GM18502 (cell line): ENCODE measurements around the gene LAGE3.

Source experiments
- ATAC-seq: cut with Tn5 transposase; IDR thresholded peaks from one replicate; pipeline ENCODE4 v1.9.1; 2021; ENCODE audit warnings: mild to moderate bottlenecking; ENCODE audit not compliant: unreplicated experiment, poor library complexity

Gene LAGE3, protein sequence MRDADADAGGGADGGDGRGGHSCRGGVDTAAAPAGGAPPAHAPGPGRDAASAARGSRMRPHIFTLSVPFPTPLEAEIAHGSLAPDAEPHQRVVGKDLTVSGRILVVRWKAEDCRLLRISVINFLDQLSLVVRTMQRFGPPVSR

DNA sequence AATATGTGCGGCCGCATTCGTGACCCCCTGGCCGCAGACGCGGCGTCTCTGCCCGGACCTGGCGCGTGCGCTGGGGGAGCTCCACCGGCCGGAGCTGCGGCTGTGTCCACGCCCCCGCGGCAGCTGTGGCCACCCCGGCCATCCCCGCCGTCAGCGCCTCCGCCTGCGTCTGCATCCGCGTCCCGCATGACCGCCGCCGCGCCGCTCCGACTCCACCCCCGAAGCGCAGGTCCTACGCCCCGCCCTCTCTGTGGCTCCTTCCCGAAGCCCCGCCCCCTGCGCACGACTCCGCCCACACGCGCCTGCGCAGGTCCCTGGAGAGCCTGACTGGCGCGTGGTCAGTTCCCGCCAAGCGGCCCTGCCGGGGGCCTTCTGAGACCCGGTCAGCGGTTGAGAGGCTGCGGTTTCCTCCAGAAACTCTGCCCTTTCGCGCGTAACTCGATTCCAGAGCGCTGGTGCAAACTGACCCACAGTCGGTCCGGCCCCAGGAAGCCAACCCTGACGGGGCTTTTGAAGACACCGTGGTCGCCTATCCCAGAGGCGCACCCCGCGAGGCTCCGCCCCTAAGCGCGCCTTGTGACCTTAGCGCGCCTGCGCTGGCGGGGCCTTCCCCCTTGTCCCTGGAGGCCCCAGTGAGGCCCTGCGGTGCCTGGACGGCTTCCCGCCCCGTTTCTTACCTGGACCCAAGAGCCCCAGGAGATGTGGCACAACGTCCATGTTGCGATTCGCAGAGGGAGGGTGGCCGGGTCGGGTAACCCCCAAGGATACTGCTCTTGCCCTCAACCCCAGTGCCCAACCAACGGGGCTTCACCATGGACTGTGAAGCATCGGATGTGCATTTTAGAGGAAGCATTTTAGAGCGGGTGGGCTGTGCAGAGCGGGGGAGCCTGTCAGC is at the start of gene LAGE3:
TSS of gene LAGE3 (minus strand) at position 554 of the 895 bp plus-strand sequence. CDS start at position 188, 366 bp downstream.
- peak; percentile 80 for ATAC-seq

DNA sequence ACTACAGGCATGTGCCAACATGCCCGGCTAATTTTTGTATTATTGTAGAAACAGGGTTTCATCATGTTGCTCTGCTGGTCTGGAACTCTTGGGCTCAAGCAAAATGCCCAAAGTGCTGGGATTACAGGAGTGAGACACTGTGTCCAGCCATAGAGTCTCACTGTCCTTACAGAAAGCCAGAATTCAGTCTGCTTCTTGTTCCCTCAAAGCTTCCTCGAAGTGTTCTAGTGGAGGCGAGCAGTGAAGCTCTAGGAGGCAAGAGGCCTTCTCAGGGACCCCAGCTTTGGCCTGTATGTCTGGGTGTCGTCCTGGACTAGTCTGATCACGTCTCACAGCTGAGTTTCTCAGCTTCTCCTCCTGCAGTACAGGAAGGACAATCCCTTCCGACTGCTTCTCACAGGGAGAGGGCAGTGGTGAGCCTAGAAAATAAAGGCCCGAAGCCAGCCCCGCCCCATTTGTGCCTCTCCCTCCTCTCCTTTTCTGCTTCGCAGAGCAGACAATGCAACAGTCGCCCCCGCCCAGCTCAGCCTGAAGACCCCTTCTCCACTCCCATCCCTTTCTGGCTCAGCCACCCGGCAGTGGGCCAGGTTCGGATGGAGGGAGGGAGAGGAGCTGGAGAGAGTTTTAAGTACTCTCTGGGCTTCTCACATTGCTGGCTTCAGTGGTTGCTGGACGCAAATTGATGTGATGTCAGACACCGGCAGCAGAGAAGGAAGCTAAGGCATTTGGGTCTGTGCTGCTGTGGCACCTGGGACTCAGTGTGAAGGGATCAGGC is 48.0 kb upstream of the LAGE3 start:
- peak; percentile 68 for ATAC-seq

DNA sequence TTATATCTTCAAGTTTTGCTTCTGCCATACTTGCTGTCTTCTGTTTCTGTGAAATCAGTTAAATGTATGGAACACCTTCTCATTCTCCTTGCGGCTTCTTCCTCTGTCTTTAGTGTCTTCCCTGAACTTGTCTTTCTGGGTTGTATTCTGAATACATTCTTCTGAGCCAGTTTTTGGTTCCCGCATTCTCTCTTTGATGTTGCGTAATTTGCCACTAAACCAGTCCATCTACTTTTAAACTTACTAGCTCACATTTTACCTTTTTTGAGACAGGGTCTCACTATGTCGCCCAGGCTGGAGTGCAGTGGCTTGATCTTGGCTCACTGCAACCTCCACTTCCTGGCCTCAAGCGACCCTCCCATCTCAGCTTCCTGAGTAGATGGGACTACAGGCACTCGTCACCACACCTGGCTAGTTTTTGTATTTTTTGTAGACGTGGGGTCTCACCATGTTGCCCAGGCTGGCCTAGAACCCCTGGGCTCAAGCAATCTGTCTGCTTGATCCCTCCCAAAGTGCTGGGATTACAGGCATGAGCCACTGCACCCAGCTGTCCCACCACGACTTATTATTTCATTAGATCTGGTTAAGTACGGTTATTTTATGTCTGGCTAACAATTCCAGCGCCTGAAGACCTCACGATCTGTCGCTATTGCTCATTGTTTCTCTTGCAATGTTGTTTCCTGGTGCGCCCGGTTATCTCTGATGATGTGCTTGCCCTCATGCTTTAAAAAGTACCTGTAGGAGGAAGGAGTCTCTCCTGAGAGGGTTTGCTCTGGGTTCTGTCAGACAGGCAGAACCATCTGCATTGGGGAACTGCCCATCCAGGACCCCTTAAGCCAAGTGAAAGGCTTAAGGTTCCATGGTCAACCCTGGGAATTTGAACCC is 46.8 kb upstream of the LAGE3 start:
- no peak for ATAC-seq

DNA sequence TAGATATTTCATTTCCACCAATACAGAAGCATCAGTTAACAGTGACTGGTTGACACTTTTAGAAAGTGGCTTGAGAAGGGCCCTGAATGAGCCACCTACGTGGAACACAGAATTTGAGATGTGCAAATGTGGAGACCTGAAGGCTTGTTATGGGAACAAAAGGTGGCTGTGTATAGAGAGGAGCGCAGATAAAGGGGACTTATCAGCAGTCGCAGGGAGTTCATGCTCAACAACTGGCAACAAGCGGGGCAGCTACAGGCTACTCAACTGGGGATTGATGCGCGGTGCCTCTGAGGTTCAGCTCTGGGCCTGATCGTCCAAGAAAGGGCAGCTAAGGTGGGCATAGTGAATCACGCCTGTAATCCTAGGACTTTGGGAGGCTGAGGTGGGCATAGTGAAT is 40.3 kb upstream of the LAGE3 start:
- no peak for ATAC-seq

DNA sequence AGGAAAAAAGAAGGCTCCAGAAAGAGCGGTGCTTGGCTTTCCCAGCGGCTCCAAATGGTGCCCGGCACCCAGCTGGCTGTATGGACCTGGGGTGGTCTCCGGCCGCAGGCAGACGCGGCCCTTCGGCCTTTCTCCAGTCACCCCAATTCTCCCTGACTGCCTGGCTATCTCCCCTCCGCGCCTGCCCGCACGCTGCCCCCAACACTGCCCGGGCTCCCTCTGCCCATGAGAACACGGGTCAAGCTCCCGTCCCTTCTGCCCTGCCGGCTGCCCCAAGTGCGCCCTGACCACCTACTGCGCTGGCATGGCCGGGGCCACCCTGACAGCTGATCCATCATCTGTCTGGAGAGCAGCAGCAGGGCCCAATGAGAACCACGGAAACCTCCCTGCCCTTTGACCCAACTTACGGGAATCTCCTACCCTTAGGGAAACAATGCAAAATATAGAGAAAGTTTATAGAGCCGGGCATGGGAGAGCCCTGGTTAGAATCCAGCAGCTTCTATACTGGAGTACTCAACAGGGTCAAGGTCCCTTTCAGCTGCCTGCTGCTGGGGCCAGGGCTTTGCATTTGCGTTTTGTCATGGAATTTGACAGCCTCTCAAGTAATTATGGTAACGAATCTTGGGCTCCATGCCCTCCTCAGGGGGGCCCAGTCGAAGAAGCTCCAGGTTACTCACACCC is 38.2 kb upstream of the LAGE3 start:
- ATAC-seq = no peak

DNA sequence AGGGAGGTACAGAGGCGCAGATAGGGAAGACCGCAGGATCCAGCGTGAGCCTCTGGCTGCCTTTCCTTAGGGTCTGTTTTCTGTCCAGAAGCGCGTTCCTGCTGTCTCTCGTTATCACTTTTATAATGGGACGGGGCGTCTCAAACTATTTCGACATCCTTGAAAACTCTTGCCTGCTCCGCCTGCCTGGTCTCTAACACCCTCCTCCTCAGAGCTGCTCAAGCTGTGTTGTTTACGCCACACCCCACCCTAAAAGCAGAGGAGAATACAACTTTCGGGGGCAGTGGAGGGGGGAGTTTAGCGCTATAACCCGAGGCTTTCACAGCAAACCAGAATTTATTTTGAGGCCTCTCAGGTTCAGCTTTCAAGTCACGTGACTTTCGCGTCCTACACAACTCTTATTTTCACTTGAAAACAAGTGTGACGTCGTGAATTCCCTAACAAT is 37.6 kb upstream of the LAGE3 start:
- peak; percentile 19 for ATAC-seq

DNA sequence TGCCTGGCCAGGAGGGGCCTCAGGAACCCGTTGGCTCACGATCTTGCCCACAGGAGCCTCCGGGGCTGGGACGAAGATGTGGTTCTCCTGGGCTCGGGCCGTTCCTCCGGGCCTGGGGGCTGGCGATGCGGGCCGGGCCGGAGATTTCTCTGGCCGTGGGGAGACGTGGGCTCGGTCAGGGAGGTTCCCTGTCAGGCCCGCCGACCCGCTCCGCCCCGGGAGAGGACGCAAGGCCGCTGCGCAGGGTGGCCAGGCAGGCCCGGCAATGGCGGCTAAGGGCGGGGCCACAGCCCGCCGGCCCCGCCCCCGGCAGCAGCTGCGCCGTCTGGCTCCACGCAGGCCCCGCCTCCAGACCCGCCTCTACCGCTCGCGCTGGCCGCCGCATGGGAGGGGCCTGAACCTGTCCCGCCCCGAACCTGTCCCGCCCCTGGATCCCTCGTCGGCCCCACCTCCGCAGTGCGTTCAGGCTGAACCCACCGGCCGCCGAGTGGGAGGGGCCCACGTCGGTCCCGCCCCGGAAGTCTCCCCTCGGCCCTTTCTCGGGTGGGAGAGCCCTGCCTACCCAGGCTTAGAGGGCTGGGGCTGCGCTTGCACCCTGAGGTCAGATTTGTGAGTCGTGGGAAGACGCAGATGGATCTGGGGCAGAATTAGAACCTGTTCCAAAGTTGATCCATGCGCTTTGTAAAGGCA is 37.0 kb upstream of the LAGE3 start, which contains the start of gene FAM3A:
TSS of gene FAM3A (minus strand) at position 267 of the 690 bp plus-strand sequence. CDS start 460 bp downstream, outside the sequence.
- peak; percentile 93 for ATAC-seq

DNA sequence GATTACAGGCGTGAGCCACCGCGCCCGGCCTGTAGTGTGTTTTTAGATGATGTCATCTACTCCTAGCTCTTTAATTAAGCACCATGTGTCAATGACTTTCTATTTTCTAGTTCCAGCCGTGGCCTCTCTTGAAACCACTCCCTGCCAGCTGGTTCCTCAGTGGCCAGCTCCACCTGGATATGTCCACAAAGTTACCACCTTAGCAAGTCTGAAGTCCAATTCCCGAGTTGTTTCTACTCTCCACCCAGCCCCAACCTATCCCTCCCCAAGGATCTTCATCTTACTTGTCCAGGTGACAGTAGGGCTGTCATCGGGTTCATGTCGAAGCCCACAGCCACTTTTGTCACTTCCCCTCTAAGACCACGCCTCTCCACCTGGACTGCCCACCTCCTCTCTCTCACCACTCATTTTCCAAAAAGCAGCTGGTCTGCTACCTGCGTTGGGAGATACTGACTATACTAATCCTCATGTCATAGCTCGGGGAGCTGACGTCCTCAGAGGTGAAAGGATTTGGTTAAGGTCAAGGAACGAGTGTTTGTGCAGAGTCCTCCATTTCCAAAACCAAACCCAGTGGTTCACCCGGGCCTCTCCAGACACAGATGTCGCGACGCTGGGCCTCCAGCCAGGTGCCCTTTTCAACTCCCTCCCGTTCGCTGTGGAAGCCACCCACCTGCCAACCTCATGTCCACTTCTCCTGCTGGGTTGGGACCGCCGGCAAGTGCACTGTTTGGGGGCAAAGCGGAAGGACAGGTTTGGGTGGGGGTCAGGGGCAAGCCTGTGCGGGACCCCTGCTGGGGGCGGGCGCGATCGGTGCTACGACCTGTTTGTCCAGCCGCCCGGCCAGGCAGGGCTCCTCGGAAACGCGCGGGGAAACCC is 36.2 kb upstream of the LAGE3 start:
- no peak for ATAC-seq

DNA sequence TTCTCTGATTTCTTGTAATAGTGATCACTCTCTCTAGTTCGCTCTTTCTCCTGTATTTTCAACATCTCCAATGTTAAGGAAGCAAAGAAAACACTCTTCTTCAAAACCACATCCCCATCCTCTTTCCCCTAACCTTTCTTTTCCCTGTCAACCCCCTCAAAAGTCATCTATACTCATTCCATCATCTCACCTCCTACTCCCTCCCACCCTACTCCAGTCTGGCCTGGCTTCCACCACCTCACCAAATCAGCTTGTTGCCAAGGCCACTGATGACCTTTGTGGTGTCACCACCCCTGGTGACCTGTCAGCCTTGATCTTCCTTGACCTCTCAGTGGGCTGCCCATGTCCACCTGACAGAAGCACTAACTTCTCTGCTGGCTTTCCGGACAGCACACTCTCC is 34.6 kb upstream of the LAGE3 start:
- ATAC-seq = no peak

DNA sequence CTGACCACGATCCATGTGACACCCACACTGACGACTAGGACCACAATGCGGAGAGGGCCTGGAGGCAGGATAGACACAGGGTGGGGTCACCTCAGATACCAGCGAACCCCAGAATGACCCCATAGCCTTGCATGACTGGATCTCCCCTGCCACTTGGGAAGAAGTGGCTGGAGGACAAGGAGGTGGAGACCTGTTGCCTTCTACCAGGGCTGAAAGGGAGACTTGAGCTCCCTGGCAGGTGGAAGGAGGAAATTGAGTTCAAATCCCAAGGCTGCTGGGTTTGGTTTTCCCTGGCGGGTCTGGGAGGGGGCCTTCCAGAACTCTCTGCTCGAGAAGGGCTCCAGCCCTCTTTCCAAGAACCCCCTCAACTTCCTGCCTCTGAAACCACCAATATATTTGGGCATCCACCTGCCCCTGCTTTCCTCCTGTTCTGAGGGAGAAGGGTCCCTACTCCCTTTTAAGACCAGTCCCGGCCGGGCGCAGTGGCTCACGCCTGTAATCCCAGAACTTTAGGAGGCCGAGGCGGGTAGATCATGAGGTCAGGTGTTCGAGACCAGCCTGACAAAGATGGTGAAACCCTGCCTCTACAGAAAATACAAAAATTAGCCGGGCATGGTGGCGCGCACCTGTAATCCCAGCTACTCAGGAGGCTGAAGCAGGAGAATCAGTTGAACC is 33.9 kb upstream of the LAGE3 start:
- ATAC-seq = no peak

DNA sequence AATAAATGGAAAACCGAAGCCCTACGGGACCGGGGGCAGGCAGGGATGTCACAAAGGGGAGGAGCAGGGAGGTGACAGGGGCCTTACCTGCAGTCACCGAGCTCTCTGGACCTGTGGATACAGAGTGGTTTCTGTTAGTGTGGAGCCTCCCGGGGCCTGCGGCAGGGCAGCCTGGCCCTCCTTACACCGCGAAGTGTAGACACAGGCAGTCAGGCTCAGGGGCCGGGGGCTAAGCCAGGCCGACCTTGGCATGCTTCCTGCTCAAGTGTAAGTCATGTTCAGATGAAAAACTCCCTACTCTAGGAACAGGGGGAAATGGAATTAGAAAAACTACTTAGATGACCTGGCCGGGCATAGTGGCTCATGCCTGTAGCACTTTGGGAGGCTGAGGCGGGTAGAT is 32.7 kb upstream of the LAGE3 start:
- no peak for ATAC-seq

DNA sequence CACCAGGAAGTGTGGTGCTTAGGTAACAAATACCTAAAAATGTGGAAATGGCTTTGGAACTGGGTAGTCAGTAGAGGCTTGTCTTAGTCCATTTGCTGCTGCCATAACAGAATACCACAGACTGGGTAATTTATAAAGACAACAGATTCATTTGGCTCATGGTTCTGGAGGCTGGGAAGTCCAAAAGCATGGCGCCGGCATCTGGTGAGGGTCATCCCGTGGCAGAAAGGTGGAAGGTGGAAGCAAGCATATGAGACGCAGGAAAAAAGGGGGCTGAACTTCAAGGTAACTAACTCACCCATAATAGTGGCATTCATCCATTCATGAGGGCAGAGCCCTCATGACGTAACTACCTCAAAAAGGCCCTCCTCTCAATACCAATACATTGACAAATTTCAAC is 30.4 kb upstream of the LAGE3 start:
- no peak for ATAC-seq

DNA sequence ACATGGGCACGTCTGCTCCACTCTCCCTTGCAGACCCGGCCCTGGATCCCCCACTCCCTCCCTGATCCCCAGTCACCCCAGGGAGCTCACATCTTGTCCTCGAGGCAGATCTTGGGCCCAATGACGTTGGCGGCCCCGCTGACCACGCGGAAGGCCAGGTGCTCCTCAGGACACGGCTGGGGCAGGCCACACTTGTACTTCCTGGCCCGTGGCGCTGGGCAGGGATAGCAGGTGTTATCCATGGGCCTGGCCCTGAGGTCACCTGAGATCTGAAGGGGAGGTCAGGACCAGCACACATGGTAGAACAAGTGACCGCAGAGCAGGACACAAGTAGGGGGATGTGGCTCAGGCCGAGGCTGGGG is 29.3 kb upstream of the LAGE3 start:
- no peak for ATAC-seq

DNA sequence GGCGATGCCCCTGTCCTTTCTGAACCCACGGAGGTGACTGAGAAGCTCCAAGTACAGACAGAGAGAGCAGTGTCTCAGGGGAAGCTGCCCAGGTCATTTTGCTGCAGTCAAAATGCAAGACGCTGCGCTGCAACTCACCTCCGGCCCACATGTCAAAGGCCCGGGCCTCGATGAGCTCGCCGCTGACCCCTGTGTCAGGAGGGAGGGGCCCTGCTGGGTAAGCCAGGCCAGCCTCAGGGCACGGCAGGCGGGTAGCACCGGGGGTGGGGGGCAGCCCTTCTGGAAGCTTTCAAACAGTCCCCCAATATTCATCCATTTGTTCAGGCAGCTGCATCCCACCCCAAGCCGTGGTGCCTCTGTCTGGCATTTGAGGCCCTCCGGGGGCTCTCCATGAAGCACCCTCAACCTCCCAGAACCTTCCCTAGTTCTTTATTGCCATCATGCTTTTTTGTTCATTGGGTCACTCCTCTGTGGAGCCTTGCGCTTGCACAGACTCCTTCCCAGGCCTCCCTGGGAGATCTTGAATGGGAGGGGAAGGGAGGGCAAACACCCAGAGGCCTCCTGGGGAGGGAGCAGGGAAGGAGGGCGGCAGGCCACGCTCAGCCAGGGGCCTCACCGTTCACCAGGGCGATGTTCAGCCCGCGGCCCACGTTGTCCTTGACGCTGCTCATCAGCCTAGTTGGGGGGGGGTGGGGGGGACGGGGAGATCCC is 28.7 kb upstream of the LAGE3 start:
- ATAC-seq = no peak

DNA sequence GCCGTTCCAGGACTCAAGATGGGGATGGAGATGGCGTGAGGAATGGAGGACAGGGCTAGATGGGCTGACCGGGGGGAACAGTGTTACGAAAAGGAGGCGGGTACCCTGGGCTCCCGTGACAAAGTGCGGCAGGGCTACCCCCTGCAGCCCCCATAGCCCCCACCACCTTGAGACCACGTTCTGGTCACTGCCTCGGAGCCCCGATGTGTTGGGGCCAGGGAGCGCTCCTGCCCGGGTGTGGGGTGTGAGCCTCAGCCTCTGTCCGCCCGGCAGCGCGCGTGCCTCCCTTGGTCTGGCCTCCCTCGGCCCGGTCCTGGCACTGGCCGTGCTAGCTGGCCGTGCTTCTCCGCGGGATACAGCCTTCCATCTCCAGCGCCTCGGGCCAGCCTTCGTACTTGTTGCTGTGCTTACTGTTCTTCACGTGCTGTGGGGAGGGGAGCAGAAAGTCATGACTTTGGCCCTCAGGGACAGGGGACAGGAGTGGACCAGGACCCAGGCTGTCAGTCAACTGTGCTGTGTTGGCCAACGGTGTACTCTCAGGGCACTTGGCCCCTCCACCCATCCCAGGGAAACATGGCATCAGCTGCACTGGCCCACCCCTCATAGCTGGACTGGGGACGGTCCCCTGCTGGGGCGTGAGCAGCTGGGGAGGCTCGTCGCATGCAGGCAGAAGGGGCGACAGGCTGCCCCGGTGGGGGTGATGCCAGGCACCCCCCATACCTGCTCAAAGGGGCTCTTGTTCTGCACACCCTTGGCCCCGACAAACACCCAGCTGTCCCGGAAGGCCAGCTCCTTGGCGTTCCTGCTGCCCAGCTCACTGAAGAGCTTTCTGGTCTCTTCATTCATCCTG is 27.6 kb upstream of the LAGE3 start:
- ATAC-seq = no peak

DNA sequence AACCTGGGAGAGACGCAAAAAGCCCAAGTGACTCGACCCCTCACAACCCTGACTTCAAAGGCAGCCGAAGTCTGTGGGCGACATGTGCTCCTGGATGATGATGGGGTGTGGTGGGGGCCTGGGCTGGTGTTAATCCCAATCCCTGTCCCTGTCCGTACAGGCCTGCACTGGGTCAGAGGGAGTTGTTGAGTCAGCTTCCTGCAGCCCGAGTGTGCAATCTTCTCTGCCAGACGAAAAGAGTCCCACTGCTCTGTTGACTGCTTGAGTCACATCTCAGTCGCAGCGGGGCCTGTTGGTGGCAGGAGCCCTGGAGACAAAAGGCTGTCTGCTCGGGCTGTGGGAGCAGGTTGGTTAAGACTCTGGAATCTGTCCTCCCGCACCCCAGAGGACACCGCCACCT is 26.7 kb upstream of the LAGE3 start:
- ATAC-seq = no peak
